GM23338 (cell line): Measurements from ENCODE around the gene ROBO1.

Experiments
- CREB1 ChIP-seq: fragments of 250-450 bp; sonication (Bioruptor Pico); IDR thresholded peaks from 2 replicates; pipeline ENCODE4 v1.5.0; 2020; ENCODE audit warnings: low read depth, mild to moderate bottlenecking, moderate library complexity
- ETS1 ChIP-seq: IDR thresholded peaks from 2 replicates; pipeline ENCODE4 v1.6.1; 2016; ENCODE audit warnings: antibody characterized with exemption
- EZH2 ChIP-seq: fragments of 200-600 bp; sonication (generic); IDR thresholded peaks from one replicate; pipeline ENCODE4 v1.8.0; 2017; ENCODE audit warnings: antibody characterized with exemption, mild to moderate bottlenecking, low read depth; ENCODE audit not compliant: unreplicated experiment
- EZH2phosphoT487 ChIP-seq: fragments of 200-600 bp; sonication (generic); IDR thresholded peaks from one replicate; pipeline ENCODE4 v1.8.1; 2018; ENCODE audit warnings: antibody characterized with exemption; ENCODE audit not compliant: unreplicated experiment
- JUNB ChIP-seq: IDR thresholded peaks from one replicate; pipeline ENCODE4 v1.6.1; 2016; ENCODE audit warnings: antibody characterized with exemption; ENCODE audit not compliant: unreplicated experiment
- NANOG ChIP-seq: IDR thresholded peaks from 2 replicates; pipeline ENCODE4 v1.6.1; 2016; ENCODE audit warnings: antibody characterized with exemption, borderline replicate concordance
- POLR2AphosphoS5 ChIP-seq: IDR thresholded peaks from 2 replicates; pipeline ENCODE4 v1.6.1; 2016; ENCODE audit warnings: antibody characterized with exemption, low read depth
- REST ChIP-seq: IDR thresholded peaks from one replicate; pipeline ENCODE4 v1.6.1; 2018; ENCODE audit warnings: antibody characterized with exemption; ENCODE audit not compliant: unreplicated experiment
- STAT1 ChIP-seq: IDR thresholded peaks from one replicate; pipeline ENCODE4 v1.6.1; 2016; ENCODE audit warnings: antibody characterized with exemption; ENCODE audit not compliant: unreplicated experiment
- ZNF114 ChIP-seq: fragments of 250-450 bp; sonication (Bioruptor Pico); IDR thresholded peaks from 2 replicates; pipeline ENCODE4 v1.5.0; 2020; ENCODE audit warnings: mild to moderate bottlenecking, moderate library complexity
- ZNF331 ChIP-seq: fragments of 250-450 bp; sonication (Bioruptor Pico); IDR thresholded peaks from 2 replicates; pipeline ENCODE4 v1.5.0; 2020; ENCODE audit warnings: low read depth, mild to moderate bottlenecking, moderate library complexity
- TF ChIP-seq, protein P1 (sequence below), 2 experiments: fragments of 200-600 bp in 1 of 2; sonication (generic) in 1 of 2; conservative IDR thresholded peaks; 2 replicates each; pipeline versions ENCODE4 v1.5.1 to v1.6.1; 2016 to 2017; ENCODE audit warnings: antibody characterized with exemption in 2 of 2, low read depth in 2 of 2, mild to moderate bottlenecking in 2 of 2, moderate library complexity in 1 of 2

- TF ChIP-seq, protein P1, sequence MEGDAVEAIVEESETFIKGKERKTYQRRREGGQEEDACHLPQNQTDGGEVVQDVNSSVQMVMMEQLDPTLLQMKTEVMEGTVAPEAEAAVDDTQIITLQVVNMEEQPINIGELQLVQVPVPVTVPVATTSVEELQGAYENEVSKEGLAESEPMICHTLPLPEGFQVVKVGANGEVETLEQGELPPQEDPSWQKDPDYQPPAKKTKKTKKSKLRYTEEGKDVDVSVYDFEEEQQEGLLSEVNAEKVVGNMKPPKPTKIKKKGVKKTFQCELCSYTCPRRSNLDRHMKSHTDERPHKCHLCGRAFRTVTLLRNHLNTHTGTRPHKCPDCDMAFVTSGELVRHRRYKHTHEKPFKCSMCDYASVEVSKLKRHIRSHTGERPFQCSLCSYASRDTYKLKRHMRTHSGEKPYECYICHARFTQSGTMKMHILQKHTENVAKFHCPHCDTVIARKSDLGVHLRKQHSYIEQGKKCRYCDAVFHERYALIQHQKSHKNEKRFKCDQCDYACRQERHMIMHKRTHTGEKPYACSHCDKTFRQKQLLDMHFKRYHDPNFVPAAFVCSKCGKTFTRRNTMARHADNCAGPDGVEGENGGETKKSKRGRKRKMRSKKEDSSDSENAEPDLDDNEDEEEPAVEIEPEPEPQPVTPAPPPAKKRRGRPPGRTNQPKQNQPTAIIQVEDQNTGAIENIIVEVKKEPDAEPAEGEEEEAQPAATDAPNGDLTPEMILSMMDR (conservative IDR thresholded peaks at IDR 0.05; ENCODE audit: low read depth in 2 of 2): no peak
- TF ChIP-seq POLR2AphosphoS5 (no peak), EZH2 (no peak), STAT1 (no peak), REST (no peak), JUNB (no peak), EZH2phosphoT487 (no peak), CREB1 (CRISPR knock-in tag) (no peak), NANOG (no peak), ZNF331 (no peak), ZNF114 (CRISPR knock-in tag) (no peak), ETS1 (no peak)
These were observed 830.3 kb downstream of the ROBO1 start for GRCh38 chr3:78937475-78937874.
